Panc1 (cell line): Measurements from ENCODE around the gene KIAA2012.

Experiments used
- POLR2AphosphoS5 ChIP-seq: IDR thresholded peaks from 2 replicates; pipeline ENCODE4 v1.6.1; 2012; ENCODE audit warnings: mild to moderate bottlenecking, low read depth, low read length, moderate library complexity
- TF ChIP-seq, protein P1 (sequence below): fragments of 450-650 bp; IDR thresholded peaks from 2 replicates; pipeline ENCODE4 v1.5.1; 2017; ENCODE audit warnings: mild to moderate bottlenecking
- TF ChIP-seq, protein P2 (sequence below), 2 experiments: IDR thresholded peaks; 2 replicates each; pipeline ENCODE4 v1.6.1; 2011 to 2012; ENCODE audit warnings: low read depth in 2 of 2, control low read depth in 1 of 2, low read length in 1 of 2, mild to moderate bottlenecking in 1 of 2, moderate library complexity in 1 of 2; ENCODE audit not compliant: insufficient read depth in 1 of 2

DNA sequence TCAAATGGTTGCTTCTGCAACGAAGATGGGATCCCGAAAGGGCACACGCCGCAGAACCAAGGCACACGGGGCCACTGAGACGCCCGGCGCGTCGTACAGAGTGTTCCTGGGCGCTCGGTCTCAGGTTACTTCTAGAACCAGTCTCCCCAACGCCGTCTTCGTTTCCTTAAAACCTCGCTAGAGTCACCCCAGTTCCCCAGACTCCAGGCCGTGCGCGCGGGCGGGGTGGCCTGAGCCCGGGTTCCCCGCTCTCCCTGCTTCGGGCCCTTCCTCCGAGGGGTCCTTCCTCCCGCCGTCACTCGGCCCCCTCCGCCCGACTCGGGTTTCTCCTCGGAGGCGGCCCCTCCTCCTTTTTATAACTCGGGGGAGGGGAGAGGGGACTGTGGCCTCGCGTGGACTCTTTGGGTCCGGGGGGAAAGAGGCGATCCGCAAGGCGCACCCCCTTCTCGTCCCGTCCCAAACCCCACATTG lies 40.2 kb upstream of the KIAA2012 start:
- TF ChIP-seq, protein P1, sequence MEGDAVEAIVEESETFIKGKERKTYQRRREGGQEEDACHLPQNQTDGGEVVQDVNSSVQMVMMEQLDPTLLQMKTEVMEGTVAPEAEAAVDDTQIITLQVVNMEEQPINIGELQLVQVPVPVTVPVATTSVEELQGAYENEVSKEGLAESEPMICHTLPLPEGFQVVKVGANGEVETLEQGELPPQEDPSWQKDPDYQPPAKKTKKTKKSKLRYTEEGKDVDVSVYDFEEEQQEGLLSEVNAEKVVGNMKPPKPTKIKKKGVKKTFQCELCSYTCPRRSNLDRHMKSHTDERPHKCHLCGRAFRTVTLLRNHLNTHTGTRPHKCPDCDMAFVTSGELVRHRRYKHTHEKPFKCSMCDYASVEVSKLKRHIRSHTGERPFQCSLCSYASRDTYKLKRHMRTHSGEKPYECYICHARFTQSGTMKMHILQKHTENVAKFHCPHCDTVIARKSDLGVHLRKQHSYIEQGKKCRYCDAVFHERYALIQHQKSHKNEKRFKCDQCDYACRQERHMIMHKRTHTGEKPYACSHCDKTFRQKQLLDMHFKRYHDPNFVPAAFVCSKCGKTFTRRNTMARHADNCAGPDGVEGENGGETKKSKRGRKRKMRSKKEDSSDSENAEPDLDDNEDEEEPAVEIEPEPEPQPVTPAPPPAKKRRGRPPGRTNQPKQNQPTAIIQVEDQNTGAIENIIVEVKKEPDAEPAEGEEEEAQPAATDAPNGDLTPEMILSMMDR, result no peak
- TF ChIP-seq, protein P2, sequence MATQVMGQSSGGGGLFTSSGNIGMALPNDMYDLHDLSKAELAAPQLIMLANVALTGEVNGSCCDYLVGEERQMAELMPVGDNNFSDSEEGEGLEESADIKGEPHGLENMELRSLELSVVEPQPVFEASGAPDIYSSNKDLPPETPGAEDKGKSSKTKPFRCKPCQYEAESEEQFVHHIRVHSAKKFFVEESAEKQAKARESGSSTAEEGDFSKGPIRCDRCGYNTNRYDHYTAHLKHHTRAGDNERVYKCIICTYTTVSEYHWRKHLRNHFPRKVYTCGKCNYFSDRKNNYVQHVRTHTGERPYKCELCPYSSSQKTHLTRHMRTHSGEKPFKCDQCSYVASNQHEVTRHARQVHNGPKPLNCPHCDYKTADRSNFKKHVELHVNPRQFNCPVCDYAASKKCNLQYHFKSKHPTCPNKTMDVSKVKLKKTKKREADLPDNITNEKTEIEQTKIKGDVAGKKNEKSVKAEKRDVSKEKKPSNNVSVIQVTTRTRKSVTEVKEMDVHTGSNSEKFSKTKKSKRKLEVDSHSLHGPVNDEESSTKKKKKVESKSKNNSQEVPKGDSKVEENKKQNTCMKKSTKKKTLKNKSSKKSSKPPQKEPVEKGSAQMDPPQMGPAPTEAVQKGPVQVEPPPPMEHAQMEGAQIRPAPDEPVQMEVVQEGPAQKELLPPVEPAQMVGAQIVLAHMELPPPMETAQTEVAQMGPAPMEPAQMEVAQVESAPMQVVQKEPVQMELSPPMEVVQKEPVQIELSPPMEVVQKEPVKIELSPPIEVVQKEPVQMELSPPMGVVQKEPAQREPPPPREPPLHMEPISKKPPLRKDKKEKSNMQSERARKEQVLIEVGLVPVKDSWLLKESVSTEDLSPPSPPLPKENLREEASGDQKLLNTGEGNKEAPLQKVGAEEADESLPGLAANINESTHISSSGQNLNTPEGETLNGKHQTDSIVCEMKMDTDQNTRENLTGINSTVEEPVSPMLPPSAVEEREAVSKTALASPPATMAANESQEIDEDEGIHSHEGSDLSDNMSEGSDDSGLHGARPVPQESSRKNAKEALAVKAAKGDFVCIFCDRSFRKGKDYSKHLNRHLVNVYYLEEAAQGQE (IDR thresholded peaks at IDR 0.05; ENCODE audit: insufficient read depth in 1 of 2, low read depth in 2 of 2, low read length in 1 of 2), result no peak
- no peak for TF ChIP-seq POLR2AphosphoS5
